HCT116 (cell line): ENCODE measurements around the gene PDE6B. TPM values are rescaled to one million over a fixed set of nuclear protein-coding genes. Genes with fewer than 3 reads are reported as not detected.

Experiments
- ATAC-seq: fragments of 200-7000 bp; cut with Tn5 transposase; 2 replicates; pipeline ENCODE4 v1.9.1; 2020; ENCODE audit warnings: mild to moderate bottlenecking, moderate library complexity
- BruUV-seq: library from RNA; stranded (reverse); fragments of 400-500 nt; replicated peaks from 2 replicates; lab custom pipeline; 2021; lab: Mats Ljungman, UMichigan
- CTCF ChIA-PET: fragments of 300-600 bp; sonication (Branson Sonifier 250); formaldehyde crosslinking; loops from one replicate; lab custom pipeline; 2021; ENCODE audit warnings: antibody characterized with exemption; lab: Charles Lee
- POLR2A ChIA-PET: fragments of 300-600, 350-600 bp; sonication (Branson Sonifier 250); formaldehyde crosslinking; loops from one replicate; lab custom pipeline; 2021; ENCODE audit warnings: antibody characterized with exemption; lab: Charles Lee
- RAD21 ChIA-PET, 2 experiments: fragments of 300-600 bp; sonication (Branson Sonifier 250); formaldehyde crosslinking; loops; one replicate each; lab custom pipeline; 2023; ENCODE audit warnings: low total read pairs in 2 of 2; ENCODE audit not compliant: uncharacterized antibody in 2 of 2, unreplicated experiment in 2 of 2, low non-redundant PET in 1 of 2; lab: Charles Lee
- DNase-seq: peaks from one replicate; pipeline ENCODE4 v3.0.0-alpha.2; 2010; ENCODE audit warnings: low read depth, low spot score
- H2AFZ ChIP-seq: fragments of 200-600 bp; shearing (Covaris generic), sonication (generic); 2 replicates; pipeline ENCODE4 v1.6.1; 2017; ENCODE audit warnings: low read depth, mixed run types, mixed read lengths, antibody characterized with exemption, low read length; ENCODE audit not compliant: poor library complexity, severe bottlenecking
- H3K27ac ChIP-seq: 2 replicates; pipeline ENCODE4 v1.5.1; 2012; ENCODE audit warnings: low read depth, low read length
- H3K27me3 ChIP-seq: fragments of 200-600 bp; sonication (generic); 2 replicates; pipeline ENCODE4 v1.6.1; 2016; ENCODE audit warnings: mixed run types, low read length, mixed read lengths; ENCODE audit not compliant: insufficient read depth
- H3K36me3 ChIP-seq, 2 experiments: fragments of 200-500 bp in 1 of 2; fragments of 200-600 bp in 1 of 2; sonication (Bioruptor generic) in 1 of 2; sonication (generic) in 1 of 2; 2 replicates each; pipeline versions ENCODE4 v1.5.1 to v1.6.1; 2014 to 2016; ENCODE audit warnings: low read length in 2 of 2, inconsistent platforms in 1 of 2, mixed read lengths in 1 of 2, mixed run types in 1 of 2; ENCODE audit not compliant: insufficient read depth in 2 of 2, control insufficient read depth in 1 of 2
- H3K4me1 ChIP-seq, 2 experiments: fragments of 200-600 bp in 1 of 2; sonication (generic) in 1 of 2; 2 replicates each; pipeline versions ENCODE4 v1.5.1 to v1.6.1; 2012 to 2017; ENCODE audit warnings: low read length in 2 of 2, inconsistent platforms in 1 of 2, mild to moderate bottlenecking in 1 of 2, mixed read lengths in 1 of 2, mixed run types in 1 of 2, moderate library complexity in 1 of 2; ENCODE audit not compliant: insufficient read depth in 2 of 2, control insufficient read depth in 1 of 2
- H3K4me2 ChIP-seq: fragments of 200-600 bp; sonication (generic); 2 replicates; pipeline ENCODE4 v1.6.1; 2017; ENCODE audit warnings: mixed run types, low read length, mixed read lengths
- H3K4me3 ChIP-seq, 2 experiments: fragments of 200-600 bp in 1 of 2; sonication (generic) in 1 of 2; replicated peaks in 1 of 2; 2 replicates each; pipeline ENCODE4 v1.5.1; 2011 to 2016; ENCODE audit warnings: low read length in 2 of 2, control low read depth in 1 of 2, low read depth in 1 of 2, mild to moderate bottlenecking in 1 of 2, mixed read lengths in 1 of 2, mixed run types in 1 of 2
- H3K79me2 ChIP-seq: fragments of 200-600 bp; sonication (generic); 2 replicates; pipeline ENCODE4 v1.6.1; 2017; ENCODE audit warnings: mild to moderate bottlenecking, mixed run types, low read length, moderate library complexity, mixed read lengths; ENCODE audit not compliant: insufficient read depth
- H3K9ac ChIP-seq: fragments of 200-600 bp; sonication (generic); 2 replicates; pipeline ENCODE4 v1.6.1; 2016; ENCODE audit warnings: low read length, mixed read lengths
- H3K9me2 ChIP-seq: fragments of 200-600 bp; sonication (generic), shearing (Covaris generic); 2 replicates; pipeline ENCODE4 v1.6.1; 2017; ENCODE audit warnings: mixed run types, mild to moderate bottlenecking, moderate library complexity; ENCODE audit not compliant: insufficient read depth
- H3K9me3 ChIP-seq, 2 experiments: fragments of 200-500 bp in 1 of 2; fragments of 200-600 bp in 1 of 2; sonication (Bioruptor generic) in 1 of 2; sonication (generic) in 1 of 2; 2 replicates each; pipeline ENCODE4 v1.6.1; 2014 to 2017; ENCODE audit warnings: low read length in 2 of 2, mixed read lengths in 2 of 2, inconsistent platforms in 1 of 2, low read depth in 1 of 2, mild to moderate bottlenecking in 1 of 2, mixed run types in 1 of 2, moderate library complexity in 1 of 2; ENCODE audit not compliant: control insufficient read depth in 1 of 2, insufficient read depth in 1 of 2
- H4K20me1 ChIP-seq: fragments of 200-600 bp; sonication (generic), shearing (Covaris generic); 2 replicates; pipeline ENCODE4 v1.6.1; 2017; ENCODE audit warnings: mixed run types, mild to moderate bottlenecking, moderate library complexity; ENCODE audit not compliant: insufficient read depth
- CEBPB ChIP-seq: IDR thresholded peaks from 2 replicates; pipeline ENCODE4 v1.6.1; 2012; ENCODE audit warnings: low read depth
- EZH2 ChIP-seq: fragments of 200-600 bp; sonication (generic); IDR thresholded peaks from 2 replicates; pipeline ENCODE4 v1.6.1; 2017; ENCODE audit warnings: antibody characterized with exemption, mixed run types
- EZH2phosphoT487 ChIP-seq: fragments of 200-600 bp; IDR thresholded peaks from 2 replicates; pipeline ENCODE4 v1.6.1; 2018; ENCODE audit warnings: antibody characterized with exemption, borderline replicate concordance
- JUND ChIP-seq: IDR thresholded peaks from 2 replicates; pipeline ENCODE4 v1.6.1; 2012
- POLR2A ChIP-seq: IDR thresholded peaks from 2 replicates; pipeline ENCODE4 v1.7.0; 2011; ENCODE audit warnings: borderline replicate concordance; ENCODE audit not compliant: insufficient read depth, insufficient read length; ENCODE audit errors: extremely low read depth
- POLR2AphosphoS5 ChIP-seq: IDR thresholded peaks from 2 replicates; pipeline ENCODE4 v1.6.1; 2011; ENCODE audit warnings: mild to moderate bottlenecking, low read depth, low read length, moderate library complexity
- RAD21 ChIP-seq: IDR thresholded peaks from 2 replicates; pipeline ENCODE4 v1.6.1; 2012; ENCODE audit warnings: low read depth, mild to moderate bottlenecking
- SIN3A ChIP-seq: IDR thresholded peaks from 2 replicates; pipeline ENCODE4 v1.6.1; 2012; ENCODE audit warnings: low read depth
- SP1 ChIP-seq: IDR thresholded peaks from 2 replicates; pipeline ENCODE4 v1.6.1; 2012; ENCODE audit warnings: low read depth
- intact Hi-C: fragments of 100-400 bp; cut with micrococcal nuclease; formaldehyde crosslinking; loops from 2 replicates; pipeline ENCODE4 v1.10.0; 2022
- total RNA-seq: library from RNA; stranded (reverse); gene quantifications from one replicate; pipeline ENCODE4 v1.2.1, GENCODE V29; 2021; ENCODE audit not compliant: unreplicated experiment
- TF ChIP-seq, protein P1 (sequence below): IDR thresholded peaks from 2 replicates; pipeline ENCODE4 v1.6.1; 2012
- TF ChIP-seq, protein P2 (sequence below), 3 experiments: fragments of 200-600 bp in 1 of 3; sonication (generic) in 1 of 3; IDR thresholded peaks in 2 of 3; conservative IDR thresholded peaks in 1 of 3; 2 replicates each; pipeline ENCODE4 v1.5.1; 2012 to 2017; ENCODE audit warnings: low read depth in 2 of 3, low read length in 2 of 3, antibody characterized with exemption in 1 of 3, borderline replicate concordance in 1 of 3, control low read depth in 1 of 3, mild to moderate bottlenecking in 1 of 3, mixed read lengths in 1 of 3, mixed run types in 1 of 3, moderate library complexity in 1 of 3; ENCODE audit not compliant: insufficient read depth in 1 of 3

Gene PDE6B
- total RNA-seq, 1 experiment from 2014 or later, result not detected

DNA sequence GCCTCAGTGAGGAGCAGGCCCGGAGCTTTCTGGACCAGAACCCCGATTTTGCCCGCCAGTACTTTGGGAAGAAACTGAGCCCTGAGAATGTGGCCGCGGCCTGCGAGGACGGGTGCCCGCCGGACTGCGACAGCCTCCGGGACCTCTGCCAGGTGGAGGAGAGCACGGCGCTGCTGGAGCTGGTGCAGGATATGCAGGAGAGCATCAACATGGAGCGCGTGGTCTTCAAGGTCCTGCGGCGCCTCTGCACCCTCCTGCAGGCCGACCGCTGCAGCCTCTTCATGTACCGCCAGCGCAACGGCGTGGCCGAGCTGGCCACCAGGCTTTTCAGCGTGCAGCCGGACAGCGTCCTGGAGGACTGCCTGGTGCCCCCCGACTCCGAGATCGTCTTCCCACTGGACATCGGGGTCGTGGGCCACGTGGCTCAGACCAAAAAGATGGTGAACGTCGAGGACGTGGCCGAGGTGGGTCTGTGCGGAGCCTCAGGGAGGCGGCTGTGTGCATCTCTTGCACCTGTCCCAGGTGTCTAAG is 323 bp downstream of the PDE6B start (continued):
- TF ChIP-seq, protein P1, sequence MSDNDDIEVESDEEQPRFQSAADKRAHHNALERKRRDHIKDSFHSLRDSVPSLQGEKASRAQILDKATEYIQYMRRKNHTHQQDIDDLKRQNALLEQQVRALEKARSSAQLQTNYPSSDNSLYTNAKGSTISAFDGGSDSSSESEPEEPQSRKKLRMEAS, result no peak
- TF ChIP-seq POLR2A, result no peak
- no peak for TF ChIP-seq CEBPB
- TF ChIP-seq EZH2phosphoT487, result no peak
- no peak for TF ChIP-seq RAD21
- no peak for TF ChIP-seq EZH2
- no peak for TF ChIP-seq SIN3A
- no peak for TF ChIP-seq JUND
- no peak for TF ChIP-seq SP1

DNA sequence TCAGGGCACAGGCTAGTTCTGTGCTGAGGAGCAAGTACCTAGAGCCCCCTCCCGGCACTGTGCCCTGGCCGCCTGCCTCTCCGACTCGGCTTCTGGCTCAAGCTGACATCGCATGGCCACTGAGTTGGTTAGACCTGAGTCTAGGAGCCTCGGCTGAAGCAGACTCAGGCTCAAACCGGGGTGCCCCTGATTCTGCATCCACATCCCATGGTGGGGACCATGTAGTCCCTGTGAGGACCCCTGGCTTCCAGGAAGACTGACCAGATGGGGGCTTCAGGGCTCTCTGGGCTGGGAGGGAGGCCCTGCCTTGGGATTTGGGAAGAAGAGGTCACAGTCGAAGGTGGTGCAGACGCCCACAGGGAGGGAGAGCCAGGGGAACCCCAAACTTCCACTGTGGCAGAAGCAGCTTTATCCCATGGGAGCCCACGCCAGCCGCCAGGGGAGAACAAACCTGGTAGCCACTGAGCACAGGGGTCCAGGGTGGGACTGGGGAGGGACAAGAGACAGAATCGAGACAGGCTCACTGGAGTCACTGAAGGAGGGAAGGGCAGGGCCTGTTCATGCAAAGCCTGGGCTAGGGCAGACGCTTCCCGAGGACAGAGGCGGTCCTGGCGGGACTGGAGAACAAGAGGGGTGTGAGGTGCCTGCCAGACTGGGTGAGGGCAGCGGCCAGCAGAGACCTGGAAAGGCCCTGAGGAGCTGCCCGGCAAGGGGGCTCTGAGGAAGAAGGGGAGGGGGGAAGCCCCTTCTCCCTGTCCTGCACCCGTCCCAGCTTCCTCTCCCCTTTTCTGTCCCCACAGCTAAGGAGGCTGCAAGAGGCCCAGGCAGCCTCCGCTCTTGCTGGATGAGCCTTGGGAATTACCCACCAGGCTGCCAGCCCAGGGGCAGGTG is 1.1 kb downstream of the PDE6B start:
- H3K27ac ChIP-seq, result no peak overlapping the region
- H3K9ac ChIP-seq, result no peak overlapping the region
- TF ChIP-seq, protein P2, sequence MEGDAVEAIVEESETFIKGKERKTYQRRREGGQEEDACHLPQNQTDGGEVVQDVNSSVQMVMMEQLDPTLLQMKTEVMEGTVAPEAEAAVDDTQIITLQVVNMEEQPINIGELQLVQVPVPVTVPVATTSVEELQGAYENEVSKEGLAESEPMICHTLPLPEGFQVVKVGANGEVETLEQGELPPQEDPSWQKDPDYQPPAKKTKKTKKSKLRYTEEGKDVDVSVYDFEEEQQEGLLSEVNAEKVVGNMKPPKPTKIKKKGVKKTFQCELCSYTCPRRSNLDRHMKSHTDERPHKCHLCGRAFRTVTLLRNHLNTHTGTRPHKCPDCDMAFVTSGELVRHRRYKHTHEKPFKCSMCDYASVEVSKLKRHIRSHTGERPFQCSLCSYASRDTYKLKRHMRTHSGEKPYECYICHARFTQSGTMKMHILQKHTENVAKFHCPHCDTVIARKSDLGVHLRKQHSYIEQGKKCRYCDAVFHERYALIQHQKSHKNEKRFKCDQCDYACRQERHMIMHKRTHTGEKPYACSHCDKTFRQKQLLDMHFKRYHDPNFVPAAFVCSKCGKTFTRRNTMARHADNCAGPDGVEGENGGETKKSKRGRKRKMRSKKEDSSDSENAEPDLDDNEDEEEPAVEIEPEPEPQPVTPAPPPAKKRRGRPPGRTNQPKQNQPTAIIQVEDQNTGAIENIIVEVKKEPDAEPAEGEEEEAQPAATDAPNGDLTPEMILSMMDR (IDR thresholded peaks at IDR 0.05 in 2 of 3, conservative IDR thresholded peaks at IDR 0.05 in 1 of 3; ENCODE audit: borderline replicate concordance in 1 of 3, insufficient read depth in 1 of 3, low read depth in 2 of 3, low read length in 2 of 3), result no peak
- TF ChIP-seq POLR2AphosphoS5, result no peak
- TF ChIP-seq, protein P1, result no peak
- TF ChIP-seq POLR2A, result no peak
- no peak for TF ChIP-seq SIN3A
- TF ChIP-seq RAD21, result no peak
- DNase-seq (no peak), ATAC-seq (no peak)
- no peaks in the 10 kb centered on the region for H4K20me1 ChIP-seq
- intact Hi-C loops, result no loop called here
- ChIA-PET CTCF (no interaction called here), RAD21 (no interaction called here), POLR2A (no interaction called here)
- BruUV-seq, result no TSS peak
- H3K9me2 ChIP-seq, result no peaks in the 10 kb centered on the region
- H3K4me2 ChIP-seq, result no peak overlapping the region
- no peaks in the 10 kb centered on the region for H3K79me2 ChIP-seq
- no peaks in the 10 kb centered on the region; a peak in 1 of 4 replicates for H3K9me3 ChIP-seq
- H3K4me1 ChIP-seq, result no peaks in the 10 kb centered on the region
- no peak overlapping the region for H3K4me3 ChIP-seq
- no peak overlapping the region for H2AFZ ChIP-seq
- H3K27me3 ChIP-seq, result no peaks in the 10 kb centered on the region
- H3K36me3 ChIP-seq, result no peaks in the 10 kb centered on the region
